Right atrium auricular region (tissue), 2 donors: Measurements from ENCODE around the gene UBE2E2. TPM values are rescaled to one million over a fixed set of nuclear protein-coding genes. Genes with fewer than 3 reads are reported as not detected.

Source experiments
- DNase-seq: peaks from one replicate; pipeline ENCODE4 v3.0.0-alpha.2; 2019; ENCODE audit warnings: low spot score
- H3K27ac ChIP-seq, 2 donors: fragments of 200-600 bp; sonication (generic); 1 replicate in 1 of 2; 2 replicates in 1 of 2; pipeline ENCODE4 v1.5.1; 2016 to 2019
- H3K27me3 ChIP-seq, 2 donors: fragments of 200-600 bp; sonication (generic); one replicate each; pipeline versions ENCODE4 v1.5.1 to v1.6.0; 2017 to 2019
- H3K36me3 ChIP-seq: fragments of 200-600 bp; sonication (generic); one replicate; pipeline ENCODE4 v1.5.1; 2016
- H3K4me1 ChIP-seq, 2 donors: fragments of 200-600 bp; sonication (generic); one replicate each; pipeline versions ENCODE4 v1.5.1 to v1.6.0; 2017 to 2019
- H3K4me3 ChIP-seq, 2 donors: fragments of 200-600 bp; sonication (generic); 1 replicate in 1 of 2; 2 replicates in 1 of 2; pipeline ENCODE4 v1.5.1; 2017 to 2019; ENCODE audit warnings: mild to moderate bottlenecking in 1 of 2, moderate library complexity in 1 of 2
- H3K9me3 ChIP-seq, 2 donors: fragments of 200-600 bp; sonication (generic); one replicate each; pipeline ENCODE4 v1.5.1; 2019
- CTCF ChIP-seq, 2 donors: fragments of 200-600 bp; sonication (generic); IDR thresholded peaks; one replicate each; pipeline ENCODE4 v1.5.1; 2019; ENCODE audit warnings: antibody characterized with exemption in 2 of 2
- total RNA-seq, 2 donors: library from RNA; depleted of rRNA; stranded (reverse); fragments of >200 nt; gene quantifications; one replicate each; pipeline ENCODE4 v1.1.0, GENCODE V29; 2016

Gene UBE2E2
- total RNA-seq, 2 donors from 2014 or later, result 31.0 to 36.7 TPM

GRCh38 chr3:23481011-23481615 lies 278.0 kb downstream of the UBE2E2 start:
- TF ChIP-seq CTCF (IDR thresholded peaks at IDR 0.05), result no peak
- no peak for DNase-seq
- no peak overlapping the region for H3K27ac ChIP-seq

GRCh38 chr3:23481616-23482278 lies 278.6 kb downstream of the UBE2E2 start:
- no peaks in the 10 kb centered on the region for H3K36me3 ChIP-seq
- H3K9me3 ChIP-seq, result peaks cover 0 to 4% of the 10 kb centered on the region in 2 donors
- no peaks in the 10 kb centered on the region for H3K27me3 ChIP-seq
- no peak for TF ChIP-seq CTCF (IDR thresholded peaks at IDR 0.05)
- H3K27ac ChIP-seq, result no peak overlapping the region
- H3K4me1 ChIP-seq, result peaks cover 0 to 5% of the 10 kb centered on the region in 2 donors
- DNase-seq, result no peak
- no peak overlapping the region for H3K4me3 ChIP-seq

More at GRCh38 chr3:23481011-23481615, 278.0 kb downstream of the UBE2E2 start:
- no peaks in the 10 kb centered on the region for H3K36me3 ChIP-seq
- no peaks in the 10 kb centered on the region for H3K27me3 ChIP-seq
- peaks cover 0 to 4% of the 10 kb centered on the region in 2 donors for H3K9me3 ChIP-seq
- no peak overlapping the region for H3K4me3 ChIP-seq
- peaks cover 0 to 5% of the 10 kb centered on the region in 2 donors for H3K4me1 ChIP-seq

- DNase-seq, result no peak
- Histone ChIP-seq H3K9me3 (no peaks in the 10 kb centered on the region), H3K4me1 (peaks cover 0 to 16% of the 10 kb centered on the region in 2 donors), H3K27ac (no peak overlapping the region), H3K36me3 (no peaks in the 10 kb centered on the region), H3K4me3 (no peak overlapping the region), H3K27me3 (no peaks in the 10 kb centered on the region)
- TF ChIP-seq CTCF (IDR thresholded peaks at IDR 0.05), result no peak
These were observed 281.3 kb downstream of the UBE2E2 start for GRCh38 chr3:23484386-23484785.

- no peak for TF ChIP-seq CTCF (IDR thresholded peaks at IDR 0.05)
- Histone ChIP-seq H3K4me3 (no peak overlapping the region), H3K36me3 (no peaks in the 10 kb centered on the region), H3K27ac (no peak overlapping the region), H3K9me3 (no peaks in the 10 kb centered on the region), H3K27me3 (no peaks in the 10 kb centered on the region), H3K4me1 (peaks cover 0 to 22% of the 10 kb centered on the region in 2 donors)
- DNase-seq, result no peak
These were observed 282.8 kb downstream of the UBE2E2 start for GRCh38 chr3:23485922-23486321.

GRCh38 chr3:23487015-23487414 lies 283.9 kb downstream of the UBE2E2 start:
- no peaks in the 10 kb centered on the region for H3K27me3 ChIP-seq
- H3K27ac ChIP-seq, result no peak overlapping the region
- no peaks in the 10 kb centered on the region for H3K9me3 ChIP-seq
- H3K4me1 ChIP-seq, result peaks cover 0 to 17% of the 10 kb centered on the region in 2 donors
- TF ChIP-seq CTCF (IDR thresholded peaks at IDR 0.05), result no peak
- DNase-seq, result no peak
- no peaks in the 10 kb centered on the region for H3K36me3 ChIP-seq
- no peak overlapping the region for H3K4me3 ChIP-seq
